Measurements from ENCODE around the gene OR6S1. TPM values are rescaled to one million over a fixed set of nuclear protein-coding genes. Genes with fewer than 3 reads are reported as not detected.

OR6S1 gene
- polyA plus RNA-seq, 1 donor from 2014 or later, result not detected

GRCh38 chr14:20628063-20628854 is 13.2 kb downstream of the OR6S1 start:
- Histone ChIP-seq H3K27ac (ENCODE audit: low read length) (no peak overlapping the region), H3K79me2 (replicated peaks; ENCODE audit: insufficient read depth, low read length) (no peaks in the 10 kb centered on the region), H3F3A (ENCODE audit: insufficient read depth, low read length, poor library complexity, severe bottlenecking) (no peaks in the 10 kb centered on the region), H3K4me2 (ENCODE audit: low read length) (no peak overlapping the region), H3K36me3 (ENCODE audit: insufficient read depth, low read length) (no peaks in the 10 kb centered on the region), H3K9me3 (ENCODE audit: low read length) (no peaks in the 10 kb centered on the region), H3K4me3 (ENCODE audit: low read length) (no peak overlapping the region), H4K20me1 (ENCODE audit: insufficient read depth) (no peaks in the 10 kb centered on the region), H3K27me3 (ENCODE audit: insufficient read depth, low read depth, low read length) (peaks cover 99% of the 10 kb centered on the region), H3K9me2 (ENCODE audit: insufficient read depth, low read length) (no peaks in the 10 kb centered on the region), H3K9ac (ENCODE audit: low read length) (no peak overlapping the region), H2AFZ (ENCODE audit: low read depth, low read length) (no peak overlapping the region)
- TF ChIP-seq TAF1 (IDR thresholded peaks at IDR 0.05; ENCODE audit: low read depth) (no peak), EZH2 (IDR thresholded peaks at IDR 0.05; ENCODE audit: borderline replicate concordance, insufficient read depth, low read length, poor library complexity, severe bottlenecking) (no peak), CTCF (IDR thresholded peaks at IDR 0.05; ENCODE audit: poor library complexity, severe bottlenecking) (no peak), MXI1 (conservative IDR thresholded peaks at IDR 0.05; ENCODE audit: poor library complexity, severe bottlenecking) (no peak), POLR2AphosphoS5 (IDR thresholded peaks at IDR 0.05) (no peak), EP300 (conservative IDR thresholded peaks at IDR 0.05; ENCODE audit: poor library complexity, severe bottlenecking) (no peak)

- Histone ChIP-seq H4K20me1 (ENCODE audit: insufficient read depth) (no peaks in the 10 kb centered on the region), H3K4me3 (ENCODE audit: low read length) (no peak overlapping the region), H3K4me2 (ENCODE audit: low read length) (no peak overlapping the region), H3K79me2 (replicated peaks; ENCODE audit: insufficient read depth, low read length) (no peaks in the 10 kb centered on the region), H2AFZ (ENCODE audit: low read depth, low read length) (no peak overlapping the region), H3K27me3 (ENCODE audit: insufficient read depth, low read depth, low read length) (peaks cover 100% of the 10 kb centered on the region), H3K9me2 (ENCODE audit: insufficient read depth, low read length) (no peaks in the 10 kb centered on the region), H3K36me3 (ENCODE audit: insufficient read depth, low read length) (no peaks in the 10 kb centered on the region), H3K27ac (ENCODE audit: low read length) (no peak overlapping the region), H3F3A (ENCODE audit: insufficient read depth, low read length, poor library complexity, severe bottlenecking) (no peaks in the 10 kb centered on the region), H3K9me3 (ENCODE audit: low read length) (no peaks in the 10 kb centered on the region), H3K9ac (ENCODE audit: low read length) (no peak overlapping the region)
- TF ChIP-seq EZH2 (IDR thresholded peaks at IDR 0.05; ENCODE audit: borderline replicate concordance, insufficient read depth, low read length, poor library complexity, severe bottlenecking), result no peak
- no peak for TF ChIP-seq SMC3 (conservative IDR thresholded peaks at IDR 0.05; ENCODE audit: poor library complexity)
- TF ChIP-seq CTCF (IDR thresholded peaks at IDR 0.05; ENCODE audit: poor library complexity, severe bottlenecking), result no peak
- no peak for TF ChIP-seq MXI1 (conservative IDR thresholded peaks at IDR 0.05; ENCODE audit: poor library complexity, severe bottlenecking)
- TF ChIP-seq REST (IDR thresholded peaks at IDR 0.05; ENCODE audit: borderline replicate concordance), result no peak
- TF ChIP-seq RAD21 (conservative IDR thresholded peaks at IDR 0.05), result no peak
- TF ChIP-seq EP300 (conservative IDR thresholded peaks at IDR 0.05; ENCODE audit: poor library complexity, severe bottlenecking), result no peak
- no peak for TF ChIP-seq TAF1 (IDR thresholded peaks at IDR 0.05; ENCODE audit: low read depth)
- TF ChIP-seq POLR2AphosphoS5 (IDR thresholded peaks at IDR 0.05), result no peak
Observed at GRCh38 chr14:20627346-20628027, 14.0 kb downstream of the OR6S1 start.

Measured in neural cell (in vitro differentiated cells).